Stimulated activated CD4-positive, alpha-beta T cell treated with anti-CD3 and anti-CD28 coated beads, Interleukin-1b, Interleukin-23, amount 100 ng/mL, for 48 hours (primary cell): ENCODE results near the gene NR2C2AP.
"Not testable (repeated sequence)": the region's sequence is repeated elsewhere in the genome, so short reads cannot be mapped to it uniquely, and the experiment has no call there.

ENCODE experiments used
- DNase-seq: peaks from one replicate; pipeline ENCODE4 v3.0.0-alpha.2; 2020

NR2C2AP gene

DNA sequence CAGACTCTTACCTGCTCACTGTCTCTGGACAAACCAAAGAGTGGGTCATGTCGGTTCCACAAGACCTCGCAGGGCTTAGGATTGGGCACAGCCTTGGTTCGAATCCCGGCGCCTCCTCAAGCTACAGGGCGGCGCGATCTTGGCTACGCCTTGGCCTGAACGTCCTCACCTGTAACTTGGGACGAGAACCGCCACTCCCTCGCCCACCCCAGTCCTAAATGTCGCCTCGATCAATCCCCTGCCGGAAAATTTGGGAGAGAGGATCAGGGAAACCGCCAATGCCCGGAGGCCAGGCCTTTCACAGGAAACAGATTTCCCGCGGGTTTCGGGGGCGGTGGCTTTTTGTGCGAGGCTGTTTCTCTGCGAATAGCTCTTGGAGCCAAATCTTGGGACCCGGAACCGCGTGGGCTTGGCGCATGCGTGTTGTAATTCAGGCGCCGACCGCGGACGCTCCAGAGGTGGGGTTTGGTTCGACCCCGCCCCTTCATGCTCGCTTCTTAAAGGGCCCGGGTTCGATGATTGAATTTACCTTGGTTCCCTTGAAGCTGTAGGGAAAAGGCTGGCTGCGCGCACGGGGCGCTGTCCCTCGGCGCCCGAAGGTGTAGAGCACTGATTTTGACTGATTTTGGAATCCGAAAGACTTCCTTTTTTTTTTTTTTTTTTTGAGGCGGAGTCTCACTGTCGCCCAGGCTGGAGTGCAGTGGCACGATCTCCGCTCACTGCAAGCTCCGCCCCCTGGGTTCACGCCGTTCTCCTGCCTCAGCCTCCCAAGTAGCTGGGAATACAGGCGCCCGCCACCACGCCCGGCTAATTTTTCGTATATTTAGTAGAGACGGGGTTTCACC is at the start of gene NR2C2AP:
Gene NR2C2AP (minus strand): TSS at position 403 of the 845 bp plus-strand sequence. CDS start 354 bp downstream, at position 49.
- DNase-seq: peak; percentile 93

- DNase-seq: no peak
These were observed 47.1 kb upstream of the NR2C2AP start for GRCh38 chr19:19250196-19250801.

- no peak for DNase-seq
These were observed 37.3 kb upstream of the NR2C2AP start for GRCh38 chr19:19240476-19240875.

GRCh38 chr19:19239675-19240074 is 36.5 kb upstream of the NR2C2AP start:
- no peak for DNase-seq

- DNase-seq: no peak
These were observed 35.1 kb upstream of the NR2C2AP start for GRCh38 chr19:19238126-19238894.

DNA sequence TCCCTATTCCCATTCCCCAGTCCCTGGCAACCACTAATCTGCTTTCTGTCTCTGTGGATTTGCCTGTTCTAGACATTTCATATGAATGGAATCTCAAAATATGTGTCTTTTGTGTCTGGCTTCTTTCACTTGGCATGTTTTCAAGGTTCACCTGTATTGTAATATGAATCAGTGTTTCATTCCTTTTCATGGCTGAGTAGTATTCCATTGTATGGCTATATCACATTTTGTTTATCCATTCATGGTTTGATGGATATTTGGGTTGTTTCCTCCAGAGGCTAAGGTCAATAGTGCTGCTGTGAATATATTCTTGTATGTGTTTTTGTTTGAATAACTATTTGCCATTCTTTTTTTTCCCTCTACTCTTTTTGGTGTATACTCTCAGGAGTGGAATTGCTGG is 33.0 kb upstream of the NR2C2AP start:
- DNase-seq: no peak

DNA sequence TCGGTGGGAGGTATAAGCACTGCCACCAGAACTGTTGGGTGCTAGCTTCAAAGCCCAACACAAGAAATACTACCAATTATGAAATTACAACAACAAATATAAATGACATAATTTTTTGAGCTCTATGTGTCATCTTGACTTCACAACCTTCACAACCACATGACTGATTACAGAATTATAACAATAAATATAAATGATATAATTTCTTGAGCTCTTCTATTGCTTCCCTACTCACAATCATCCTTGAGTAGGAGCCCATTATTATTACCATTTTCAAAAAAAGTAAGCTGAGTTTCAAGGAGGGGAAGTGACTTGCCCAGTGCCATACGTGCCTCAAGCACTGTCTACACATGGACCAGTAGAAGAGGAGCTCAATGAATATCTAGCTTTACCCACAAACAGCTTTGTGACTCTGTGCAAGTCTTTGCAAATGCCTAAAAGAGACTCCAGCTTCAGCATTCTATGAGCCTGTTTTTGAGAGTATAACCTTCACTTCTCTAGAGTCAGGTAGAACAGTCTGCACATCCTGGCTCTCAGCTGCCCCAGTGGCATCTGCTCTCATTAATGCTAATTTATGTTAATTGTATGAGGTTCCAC is 31.1 kb upstream of the NR2C2AP start:
- DNase-seq: no peak

DNA sequence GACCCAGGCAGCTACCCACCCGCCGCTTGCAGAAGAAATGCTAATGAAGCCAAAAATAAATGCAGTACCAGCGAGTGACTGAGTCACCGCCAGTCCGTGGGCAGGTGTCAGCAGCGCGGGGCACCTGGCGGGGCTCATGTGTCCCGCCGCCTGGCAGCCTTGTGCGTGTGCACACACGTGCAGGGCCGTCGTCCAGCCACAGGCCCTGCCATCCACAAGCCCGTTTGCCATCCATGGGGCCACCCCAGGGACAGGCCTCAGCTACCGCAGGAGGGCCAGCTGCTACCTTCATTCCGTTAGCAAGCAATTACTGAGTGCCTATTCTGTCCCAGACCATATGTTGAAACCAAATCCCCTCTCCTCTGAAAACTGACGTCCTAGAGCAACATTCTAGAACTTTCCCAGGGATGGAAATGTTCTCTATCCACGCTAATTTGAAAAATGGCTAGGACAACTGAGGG is 29.1 kb upstream of the NR2C2AP start:
- no peak for DNase-seq

- no peak for DNase-seq
These were observed 27.8 kb upstream of the NR2C2AP start for GRCh38 chr19:19230999-19231398.

- DNase-seq: no peak
These were observed 26.5 kb upstream of the NR2C2AP start for GRCh38 chr19:19229701-19230100.

GRCh38 chr19:19227217-19227616 is 24.0 kb upstream of the NR2C2AP start:
- no peak for DNase-seq

DNA sequence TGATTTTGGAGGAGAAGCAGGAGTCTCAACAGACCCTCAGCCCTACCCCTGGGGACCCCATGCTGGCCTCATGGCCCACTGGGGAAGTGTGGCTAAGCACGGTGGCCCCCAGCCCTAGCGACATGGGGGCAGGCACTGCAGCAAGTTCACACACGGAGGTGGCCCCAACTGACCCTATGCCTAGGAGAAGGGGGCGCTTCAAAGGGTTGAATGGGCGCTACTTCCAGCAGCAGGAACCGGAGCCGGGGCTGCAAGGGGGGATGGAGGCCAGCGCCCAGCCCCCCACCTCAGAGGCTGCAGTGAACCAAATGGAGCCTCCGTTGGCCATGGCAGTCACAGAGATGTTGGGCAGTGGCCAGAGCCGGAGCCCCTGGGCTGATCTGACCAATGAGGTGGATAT is 23.4 kb upstream of the NR2C2AP start:
- no peak for DNase-seq

DNA sequence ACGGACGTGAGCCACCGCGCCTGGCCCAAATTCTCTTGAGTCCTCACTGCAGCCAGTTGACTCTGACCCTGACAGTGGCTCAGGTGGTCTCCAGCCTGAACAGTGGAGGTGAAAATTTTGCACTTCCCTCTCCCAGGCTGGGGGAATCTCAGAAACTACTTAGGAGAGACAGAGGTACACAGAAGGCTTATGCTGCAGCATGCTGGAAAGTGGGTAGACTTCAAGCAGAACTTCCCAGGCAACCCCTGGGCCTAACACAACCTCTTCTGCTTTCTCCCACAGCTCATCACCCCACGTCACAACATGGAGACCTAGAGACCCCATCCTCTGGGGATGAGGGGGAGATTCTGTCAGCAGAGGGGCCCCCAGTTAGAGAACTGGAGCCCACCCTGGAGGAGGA is 23.0 kb upstream of the NR2C2AP start:
- no peak for DNase-seq

- peak; percentile 69 for DNase-seq
These were observed 21.8 kb upstream of the NR2C2AP start for GRCh38 chr19:19224852-19225494.

DNA sequence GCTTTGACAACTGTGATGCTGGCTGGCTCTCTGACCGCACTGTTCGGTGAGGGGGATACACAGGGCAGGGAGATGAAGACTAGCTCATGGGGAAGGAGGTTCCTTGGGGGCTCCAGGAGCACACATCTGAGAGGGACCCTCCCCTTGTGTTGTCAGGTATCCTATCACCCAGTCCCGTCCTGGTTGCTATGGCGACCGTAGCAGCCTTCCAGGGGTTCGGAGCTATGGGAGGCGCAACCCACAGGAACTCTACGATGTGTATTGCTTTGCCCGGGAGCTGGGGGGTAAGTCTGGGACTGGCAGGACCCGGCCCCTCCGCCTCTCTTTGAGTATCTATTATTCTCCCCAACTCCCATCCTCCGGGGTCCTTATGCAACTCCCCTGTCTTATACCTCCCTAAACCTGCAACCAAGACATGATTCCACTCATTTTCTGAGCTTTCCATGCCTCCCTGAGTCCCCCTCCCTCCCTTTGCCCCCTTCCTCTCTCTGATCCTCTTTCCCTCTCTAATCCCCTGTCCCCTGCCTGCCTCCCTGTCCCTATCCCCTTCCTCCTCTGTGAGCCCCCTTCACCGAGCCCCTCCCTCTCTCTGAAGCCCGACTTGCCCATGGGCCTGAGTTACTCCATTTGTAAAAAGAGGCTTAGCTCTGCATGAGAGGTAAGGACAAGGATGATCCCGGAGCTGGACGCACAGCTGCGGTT is 21.1 kb upstream of the NR2C2AP start:
- DNase-seq: no peak

GRCh38 chr19:19223636-19224035 is 20.4 kb upstream of the NR2C2AP start:
- no peak for DNase-seq

DNA sequence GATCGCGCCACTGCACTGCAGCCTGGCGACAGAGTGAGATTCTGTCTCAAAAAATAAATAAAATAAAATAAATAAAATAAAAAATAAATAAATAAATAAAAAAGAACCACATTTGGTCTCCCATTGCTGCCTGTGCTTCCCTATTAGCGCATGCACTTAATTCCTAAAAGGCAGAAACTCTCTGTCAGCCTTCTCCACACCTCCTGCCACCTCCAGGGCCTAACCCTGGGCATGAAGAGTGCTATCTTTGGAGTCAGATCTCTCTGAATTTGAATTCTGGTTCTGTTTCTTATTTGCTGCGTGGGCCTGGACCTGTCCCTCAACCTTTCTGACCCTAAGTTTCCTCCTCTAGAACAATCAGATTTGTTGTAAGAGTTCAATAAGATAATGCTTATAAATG is 19.8 kb upstream of the NR2C2AP start:
- DNase-seq: no peak

DNA sequence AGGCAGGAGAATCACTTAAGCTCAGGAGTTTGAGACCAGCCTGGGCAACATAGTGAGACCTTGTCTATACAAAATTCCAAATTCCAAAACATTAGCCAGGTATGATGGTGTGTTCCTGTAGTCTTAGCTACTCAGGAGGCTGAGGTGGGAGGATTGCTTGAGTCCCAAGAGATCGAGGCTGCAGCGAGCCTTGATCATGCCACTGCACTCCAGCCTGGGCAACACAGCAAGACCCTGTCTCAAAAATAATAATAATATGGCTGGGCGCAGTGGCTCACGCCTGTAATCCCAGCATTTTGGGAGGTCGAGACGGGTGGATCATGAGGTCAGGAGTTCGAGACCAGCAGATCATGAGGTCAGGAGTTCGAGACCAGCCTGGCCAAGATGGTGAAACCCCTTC is 17.8 kb upstream of the NR2C2AP start:
- not testable (repeated sequence) for DNase-seq

- no peak for DNase-seq
These were observed 15.7 kb upstream of the NR2C2AP start for GRCh38 chr19:19218911-19219310.

DNA sequence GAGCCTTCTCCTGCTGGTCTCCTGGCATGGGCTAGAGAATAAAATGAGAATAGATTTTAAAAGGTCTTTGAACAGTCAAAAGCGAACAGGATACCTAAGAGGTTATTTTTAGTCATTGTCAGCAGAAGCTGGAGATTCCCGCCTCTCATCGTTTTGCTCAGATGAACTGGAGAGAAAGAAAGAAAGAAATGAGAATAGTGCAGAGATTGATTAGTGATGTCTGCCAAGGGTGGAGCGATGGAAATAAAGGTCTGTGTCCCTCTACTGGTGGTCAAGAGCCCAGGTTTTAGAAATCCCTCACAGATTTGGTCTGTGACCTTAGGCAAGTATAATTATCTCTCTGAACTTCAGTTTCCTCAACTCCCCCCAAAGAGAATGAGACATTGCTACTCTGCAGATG is 13.9 kb upstream of the NR2C2AP start:
- no peak for DNase-seq

GRCh38 chr19:19215792-19216191 is 12.6 kb upstream of the NR2C2AP start:
- no peak for DNase-seq

DNA sequence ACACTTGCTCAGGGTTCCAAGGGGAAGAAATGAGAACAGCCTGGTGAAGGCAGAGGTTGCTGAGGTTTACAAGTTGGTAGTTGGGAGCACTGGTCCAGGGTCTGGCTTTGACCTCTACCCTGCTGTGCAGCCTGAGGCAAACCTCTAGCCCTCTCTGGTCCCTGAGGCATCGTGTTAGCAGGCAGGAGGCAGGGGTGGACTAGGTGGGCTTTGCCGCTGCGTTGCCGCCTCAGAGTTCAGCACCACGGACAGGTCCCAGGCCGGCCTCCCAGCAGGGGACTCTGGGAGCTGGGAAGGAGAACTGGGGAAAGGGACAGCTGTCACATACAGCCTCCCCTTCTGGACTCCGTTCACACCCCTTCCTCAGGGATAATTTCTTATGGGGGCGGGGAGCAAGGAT is 11.7 kb upstream of the NR2C2AP start:
- no peak for DNase-seq
